Activated CD8-positive, alpha-beta memory T cell treated with anti-CD3 and anti-CD28 coated beads for 36 hours (primary cell): ENCODE results near the gene CD99. TPM values are rescaled to one million over a fixed set of nuclear protein-coding genes. Genes with fewer than 3 reads are reported as not detected.
"Not testable (repeated sequence)": the region's sequence is repeated elsewhere in the genome, so short reads cannot be mapped to it uniquely, and the experiment has no call there.

ENCODE experiments used
- CTCF ChIA-PET: fragments of 350-600 bp; sonication (Branson Sonifier 250); formaldehyde crosslinking; loops from one replicate; lab custom pipeline; 2021; ENCODE audit warnings: antibody characterized with exemption; lab: Charles Lee
- POLR2A ChIA-PET: fragments of 350-600 bp; sonication (Branson Sonifier 250); formaldehyde crosslinking; loops from one replicate; lab custom pipeline; 2021; ENCODE audit warnings: antibody characterized with exemption; lab: Charles Lee
- total RNA-seq, 2 experiments: library from RNA; stranded (reverse); gene quantifications; one replicate each; pipeline ENCODE4 v1.2.3, GENCODE V29; 2021

CD99 gene
- total RNA-seq, 2 experiments from 2014 or later, result 223 to 228 TPM

GRCh38 chrX:2715066-2715600, 24.0 kb downstream of the CD99 start:
- POLR2A ChIA-PET, result no interaction called here
- CTCF ChIA-PET, result no interaction called here

- CTCF ChIA-PET, result no interaction called here
- POLR2A ChIA-PET, result no interaction called here
These were observed 26.2 kb downstream of the CD99 start for GRCh38 chrX:2717312-2717711.

GRCh38 chrX:2718821-2719220, 27.7 kb downstream of the CD99 start:
- POLR2A ChIA-PET, result no interaction called here

GRCh38 chrX:2719774-2720447, 28.8 kb downstream of the CD99 start:
- ChIA-PET CTCF (no interaction called here), POLR2A (no interaction called here)

More at GRCh38 chrX:2718821-2719220, 27.7 kb downstream of the CD99 start:
- CTCF ChIA-PET, result no interaction called here

GRCh38 chrX:2723286-2723879, 32.3 kb downstream of the CD99 start:
- ChIA-PET CTCF (no interaction called here), POLR2A (no interaction called here)

- CTCF ChIA-PET, POLR2A ChIA-PET: not testable (repeated sequence)
These were observed 36.2 kb downstream of the CD99 start for GRCh38 chrX:2727264-2727663.

GRCh38 chrX:2732076-2732475, 41.0 kb downstream of the CD99 start:
- ChIA-PET POLR2A (no interaction called here), CTCF (no interaction called here)

GRCh38 chrX:2732649-2733048, 41.6 kb downstream of the CD99 start:
- POLR2A ChIA-PET, result no interaction called here

GRCh38 chrX:2733286-2733685, 42.2 kb downstream of the CD99 start:
- ChIA-PET CTCF (no interaction called here), POLR2A (no interaction called here)

More at GRCh38 chrX:2732649-2733048, 41.6 kb downstream of the CD99 start:
- CTCF ChIA-PET, result no interaction called here

- ChIA-PET CTCF (no interaction called here), POLR2A (no interaction called here)
These were observed 44.2 kb downstream of the CD99 start for GRCh38 chrX:2735270-2735669.

- ChIA-PET POLR2A (no interaction called here), CTCF (no interaction called here)
These were observed 49.6 kb downstream of the CD99 start for GRCh38 chrX:2740672-2741071.

GRCh38 chrX:2741386-2741785, 50.3 kb downstream of the CD99 start:
- CTCF ChIA-PET, result no interaction called here
- POLR2A ChIA-PET, result no interaction called here

GRCh38 chrX:2746250-2746649, 55.2 kb downstream of the CD99 start:
- POLR2A ChIA-PET, CTCF ChIA-PET: not testable (repeated sequence)

- POLR2A ChIA-PET, result no interaction called here
- CTCF ChIA-PET, result no interaction called here
These were observed 57.2 kb downstream of the CD99 start for GRCh38 chrX:2748171-2748814.

GRCh38 chrX:2748815-2749188, 57.7 kb downstream of the CD99 start:
- POLR2A ChIA-PET, result no interaction called here
- CTCF ChIA-PET, result no interaction called here

GRCh38 chrX:2751291-2751690, 60.2 kb downstream of the CD99 start:
- ChIA-PET POLR2A (no interaction called here), CTCF (no interaction called here)

GRCh38 chrX:2751874-2752300, 60.8 kb downstream of the CD99 start, which contains the start of gene XG:
XG (plus strand) TSS chrX:2752040; CDS start chrX:2752275, 235 bp downstream.
- CTCF ChIA-PET, POLR2A ChIA-PET: not testable (repeated sequence)

GRCh38 chrX:2752441-2752840, 61.3 kb downstream of the CD99 start:
- POLR2A ChIA-PET, CTCF ChIA-PET: not testable (repeated sequence)

GRCh38 chrX:2755163-2755715, 64.1 kb downstream of the CD99 start:
- POLR2A ChIA-PET, result not testable (repeated sequence)

GRCh38 chrX:2756548-2756947, 65.5 kb downstream of the CD99 start:
- ChIA-PET POLR2A (no interaction called here), CTCF (no interaction called here)

More at GRCh38 chrX:2755163-2755715, 64.1 kb downstream of the CD99 start:
- CTCF ChIA-PET, result not testable (repeated sequence)
